Hepatocyte (in vitro differentiated cells): Measurements from ENCODE around the gene SLC34A3. TPM values are rescaled to one million over a fixed set of nuclear protein-coding genes. Genes with fewer than 3 reads are reported as not detected.
A peak's percentile ranks its signal among the peaks of the same experiment; 100 is the strongest.

Source experiments
- DNase-seq: peaks from one replicate; pipeline ENCODE4 v3.0.0-alpha.2; 2016; ENCODE audit warnings: low spot score
- H2AFZ ChIP-seq: fragments of 200-600 bp; sonication (generic); 2 replicates; pipeline ENCODE4 v1.6.0; 2016; ENCODE audit warnings: antibody characterized with exemption, mild to moderate bottlenecking
- H3K27ac ChIP-seq: fragments of 200-600 bp; sonication (generic); 2 replicates; pipeline ENCODE4 v1.5.1; 2016; ENCODE audit warnings: mild to moderate bottlenecking
- H3K27me3 ChIP-seq: fragments of 200-600 bp; sonication (generic); 2 replicates; pipeline ENCODE4 v1.6.1; 2016
- H3K36me3 ChIP-seq: fragments of 200-600 bp; sonication (generic); replicated peaks from 2 replicates; pipeline ENCODE4 v1.5.1; 2016; ENCODE audit warnings: low read depth; ENCODE audit not compliant: insufficient read depth
- H3K4me1 ChIP-seq: fragments of 200-600 bp; sonication (generic); 2 replicates; pipeline ENCODE4 v1.5.1; 2016; ENCODE audit warnings: mild to moderate bottlenecking, moderate library complexity; ENCODE audit not compliant: insufficient read depth
- H3K4me2 ChIP-seq: fragments of 200-600 bp; sonication (generic); 2 replicates; pipeline ENCODE4 v1.6.0; 2016
- H3K4me3 ChIP-seq: fragments of 200-600 bp; sonication (generic); 2 replicates; pipeline ENCODE4 v1.5.1; 2016; ENCODE audit warnings: mild to moderate bottlenecking
- H3K79me2 ChIP-seq: fragments of 200-600 bp; sonication (generic); 2 replicates; pipeline ENCODE4 v1.6.0; 2017; ENCODE audit warnings: mild to moderate bottlenecking
- H3K9me2 ChIP-seq: fragments of 200-600 bp; sonication (generic); replicated peaks from 2 replicates; pipeline ENCODE4 v1.6.0; 2017; ENCODE audit warnings: mild to moderate bottlenecking; ENCODE audit not compliant: insufficient read depth
- H3K9me3 ChIP-seq: fragments of 200-600 bp; sonication (generic); 2 replicates; pipeline ENCODE4 v1.5.1; 2016; ENCODE audit warnings: low read depth, mild to moderate bottlenecking
- H4K20me1 ChIP-seq: fragments of 200-600 bp; sonication (generic); 2 replicates; pipeline ENCODE4 v1.6.0; 2016; ENCODE audit warnings: mild to moderate bottlenecking; ENCODE audit not compliant: insufficient read depth, poor library complexity, severe bottlenecking
- EZH2 ChIP-seq: fragments of 200-600 bp; sonication (generic); IDR thresholded peaks from 2 replicates; pipeline ENCODE4 v1.6.1; 2016; ENCODE audit warnings: antibody characterized with exemption, mild to moderate bottlenecking, borderline replicate concordance
- EZH2phosphoT487 ChIP-seq: fragments of 200-600 bp; sonication (generic); IDR thresholded peaks from one replicate; pipeline ENCODE4 v1.6.1; 2018; ENCODE audit warnings: antibody characterized with exemption, mild to moderate bottlenecking, low read depth, moderate library complexity; ENCODE audit not compliant: unreplicated experiment, severe bottlenecking
- WGBS: methylation state at CpG from one replicate; pipeline ENCODE4 v1.1.6; 2016; ENCODE audit warnings: low lambda C conversion rate; ENCODE audit errors: missing lambda C conversion rate; 5-methylcytosine and 5-hydroxymethylcytosine counted together
- polyA plus RNA-seq: library from polyadenylated mRNA; unstranded; fragments of >200 nt; fragmentation: Nextera tagmentation; extraction: Ambion mirVana; gene quantifications from 2 replicates; pipeline ENCODE4 v1.2.1, GENCODE V29; 2016
- total RNA-seq: library from RNA; depleted of rRNA; stranded (reverse); fragments of >200 nt; gene quantifications from 2 replicates; pipeline ENCODE4 v1.2.3, GENCODE V29; 2014
- TF ChIP-seq, protein P1 (sequence below): fragments of 200-600 bp; sonication (generic); IDR thresholded peaks from 2 replicates; pipeline ENCODE4 v1.5.1; 2016; ENCODE audit warnings: antibody characterized with exemption, mild to moderate bottlenecking; ENCODE audit not compliant: poor library complexity

SLC34A3 gene
- total and polyA plus RNA-seq, 2 experiments from 2014 or later, result 2.7 to 4.7 TPM

DNA sequence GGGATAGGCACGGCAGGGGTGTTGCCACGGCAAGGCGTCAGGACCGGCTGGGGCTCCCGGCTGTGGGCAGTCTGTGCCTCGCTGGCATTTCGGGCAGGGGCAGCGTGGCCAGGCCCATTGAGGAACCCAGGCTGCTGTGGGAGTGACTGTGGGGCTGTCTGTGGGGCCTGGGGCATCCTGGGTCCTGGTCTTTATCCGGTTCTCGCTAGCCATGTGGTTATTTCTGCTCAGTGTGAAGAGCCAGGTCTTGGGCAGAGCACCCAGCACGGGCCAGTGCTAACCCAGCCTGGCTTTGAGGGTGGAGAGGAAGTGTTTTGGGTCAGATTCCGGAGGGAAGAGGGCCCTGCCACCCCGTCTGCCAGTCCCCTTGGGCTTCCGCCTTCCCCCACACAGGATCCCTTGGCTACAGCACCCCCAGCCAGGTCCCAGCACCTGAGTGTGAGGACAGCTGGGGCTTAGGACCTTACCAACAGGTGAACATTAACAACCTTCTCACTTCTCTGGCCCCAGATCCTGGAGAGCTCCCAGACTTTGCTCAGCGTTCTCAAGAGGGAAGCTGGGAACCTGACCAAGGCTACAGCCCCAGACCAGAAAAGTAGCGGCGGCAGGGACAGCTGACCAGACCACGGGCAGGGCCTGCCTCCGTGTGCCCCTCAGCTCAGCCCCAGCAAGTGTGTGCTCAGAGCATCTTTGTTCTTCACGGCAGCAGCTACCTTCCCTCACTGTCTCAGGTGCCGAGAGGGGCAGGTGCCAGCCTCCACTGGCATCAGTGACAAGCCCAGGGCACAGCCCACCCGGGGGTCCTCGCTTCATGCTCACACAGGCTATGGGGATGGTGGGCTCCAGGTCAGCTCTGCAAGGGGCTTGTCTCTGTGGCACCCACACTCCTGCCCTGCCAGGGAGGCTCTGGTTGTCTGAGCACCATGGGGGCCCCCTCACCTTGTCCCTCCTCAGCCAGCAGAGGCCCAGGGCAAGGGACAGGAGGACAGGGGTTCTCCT lies 41.1 kb upstream of the SLC34A3 start:
- Histone ChIP-seq H3K4me3 (peak overlapping the region; percentile 62), H3K9me2 (no peaks in the 10 kb centered on the region), H3K27ac (peak overlapping the region; percentile 98), H3K4me1 (peaks cover 26% of the 10 kb centered on the region), H3K9me3 (no peaks in the 10 kb centered on the region), H3K4me2 (peak overlapping the region; percentile 92), H3K36me3 (no peaks in the 10 kb centered on the region), H2AFZ (no peak overlapping the region), H4K20me1 (peaks cover 37% of the 10 kb centered on the region), H3K79me2 (peaks cover 71% of the 10 kb centered on the region), H3K27me3 (no peaks in the 10 kb centered on the region)
- no peak for DNase-seq
- WGBS, result 46% methylated on average over 23 of the region's 23 CpGs
- TF ChIP-seq, protein P1, sequence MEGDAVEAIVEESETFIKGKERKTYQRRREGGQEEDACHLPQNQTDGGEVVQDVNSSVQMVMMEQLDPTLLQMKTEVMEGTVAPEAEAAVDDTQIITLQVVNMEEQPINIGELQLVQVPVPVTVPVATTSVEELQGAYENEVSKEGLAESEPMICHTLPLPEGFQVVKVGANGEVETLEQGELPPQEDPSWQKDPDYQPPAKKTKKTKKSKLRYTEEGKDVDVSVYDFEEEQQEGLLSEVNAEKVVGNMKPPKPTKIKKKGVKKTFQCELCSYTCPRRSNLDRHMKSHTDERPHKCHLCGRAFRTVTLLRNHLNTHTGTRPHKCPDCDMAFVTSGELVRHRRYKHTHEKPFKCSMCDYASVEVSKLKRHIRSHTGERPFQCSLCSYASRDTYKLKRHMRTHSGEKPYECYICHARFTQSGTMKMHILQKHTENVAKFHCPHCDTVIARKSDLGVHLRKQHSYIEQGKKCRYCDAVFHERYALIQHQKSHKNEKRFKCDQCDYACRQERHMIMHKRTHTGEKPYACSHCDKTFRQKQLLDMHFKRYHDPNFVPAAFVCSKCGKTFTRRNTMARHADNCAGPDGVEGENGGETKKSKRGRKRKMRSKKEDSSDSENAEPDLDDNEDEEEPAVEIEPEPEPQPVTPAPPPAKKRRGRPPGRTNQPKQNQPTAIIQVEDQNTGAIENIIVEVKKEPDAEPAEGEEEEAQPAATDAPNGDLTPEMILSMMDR, result no peak
- TF ChIP-seq EZH2phosphoT487, result no peak
- TF ChIP-seq EZH2, result no peak

- Histone ChIP-seq H3K36me3 (no peaks in the 10 kb centered on the region), H2AFZ (no peak overlapping the region), H3K79me2 (peaks cover 79% of the 10 kb centered on the region), H3K4me2 (peak overlapping the region; percentile 92), H3K4me3 (no peak overlapping the region), H3K4me1 (peaks cover 34% of the 10 kb centered on the region), H3K27me3 (no peaks in the 10 kb centered on the region), H3K27ac (peak overlapping the region; percentile 98), H3K9me3 (no peaks in the 10 kb centered on the region), H3K9me2 (no peaks in the 10 kb centered on the region), H4K20me1 (peaks cover 45% of the 10 kb centered on the region)
- DNase-seq, result peak; percentile 42
- WGBS, result 96% methylated on average over 5 of the region's 9 CpGs
- TF ChIP-seq EZH2 (no peak), EZH2phosphoT487 (no peak)
- TF ChIP-seq, protein P1, result no peak
Measured at GRCh38 chr9:137190315-137190856, 40.3 kb upstream of the SLC34A3 start.

- TF ChIP-seq EZH2, result no peak
- TF ChIP-seq EZH2phosphoT487, result no peak
- TF ChIP-seq, protein P1, result no peak
- H3K4me3 ChIP-seq, result no peak overlapping the region
- H3K79me2 ChIP-seq, result peaks cover 87% of the 10 kb centered on the region
- H2AFZ ChIP-seq, result no peak overlapping the region
- 94% methylated on average over 3 of the region's 3 CpGs for WGBS
- H3K27me3 ChIP-seq, result no peaks in the 10 kb centered on the region
- no peaks in the 10 kb centered on the region for H3K36me3 ChIP-seq
- no peaks in the 10 kb centered on the region for H3K9me3 ChIP-seq
- peaks cover 41% of the 10 kb centered on the region for H3K4me1 ChIP-seq
- H4K20me1 ChIP-seq, result peaks cover 54% of the 10 kb centered on the region
- H3K27ac ChIP-seq, result no peak overlapping the region
- no peak for DNase-seq
- no peaks in the 10 kb centered on the region for H3K9me2 ChIP-seq
- no peak overlapping the region for H3K4me2 ChIP-seq
Measured at GRCh38 chr9:137191245-137191644, 39.5 kb upstream of the SLC34A3 start.
